Ovary (tissue), 9 donors: Measurements from ENCODE around the gene KIAA1328. TPM values are rescaled to one million over a fixed set of nuclear protein-coding genes. Genes with fewer than 3 reads are reported as not detected.
"Not testable (repeated sequence)": the region's sequence is repeated elsewhere in the genome, so short reads cannot be mapped to it uniquely, and the experiment has no call there.

ENCODE experiments used
- DNase-seq, 5 donors: peaks; one replicate each; pipeline ENCODE4 v3.0.0-alpha.2; 2019 to 2020
- H3K27ac ChIP-seq, 2 donors: fragments of 200-600 bp; one replicate each; pipeline versions ENCODE4 v1.5.1 to v1.8.0; 2019 to 2022
- H3K27me3 ChIP-seq: fragments of 200-600 bp; one replicate; pipeline ENCODE4 v1.8.0; 2022
- H3K36me3 ChIP-seq: fragments of 200-600 bp; sonication (generic); one replicate; pipeline ENCODE4 v1.5.1; 2019
- H3K4me1 ChIP-seq: one replicate; pipeline ENCODE4 v1.8.1; 2013; ENCODE audit warnings: mild to moderate bottlenecking, moderate library complexity; ENCODE audit not compliant: insufficient read depth
- H3K4me3 ChIP-seq: fragments of 200-600 bp; sonication (generic); one replicate; pipeline ENCODE4 v1.5.1; 2017
- H3K9me3 ChIP-seq, 2 donors: fragments of 200-600 bp in 1 of 2; sonication (generic) in 1 of 2; one replicate each; pipeline versions ENCODE4 v1.5.1 to v1.8.1; 2013 to 2019; ENCODE audit warnings: mild to moderate bottlenecking in 1 of 2, moderate library complexity in 1 of 2
- EP300 ChIP-seq: sonication (generic); formaldehyde crosslinking; IDR thresholded peaks from one replicate; pipeline ENCODE4 v1.6.1; 2017; ENCODE audit warnings: antibody characterized with exemption
- POLR2A ChIP-seq: fragments of 450-650 bp; IDR thresholded peaks from one replicate; pipeline ENCODE4 v1.6.1; 2017; ENCODE audit warnings: antibody characterized with exemption, mild to moderate bottlenecking, moderate library complexity
- WGBS, 3 donors: extraction: QIAGEN DNeasy Blood & Tissue Kit in 1 of 3; methylation state at CpG; one replicate each; pipeline versions ENCODE4 v1.1.5 to v1.1.7; 2013 to 2017; 5-methylcytosine and 5-hydroxymethylcytosine counted together
- intact Hi-C, 4 donors: fragments of 100-400 bp; cut with DNase I; formaldehyde crosslinking; loops; one replicate each; pipeline versions ENCODE4 v1.11.0 to v1.15.1; 2022 to 2023
- polyA plus RNA-seq, 2 donors: library from polyadenylated mRNA; stranded (reverse); fragments of 200-250 nt in 1 of 2; fragments of 350-450 nt in 1 of 2; fragmentation: Illumina TruSeq in 1 of 2; extraction: RNeasy Lipid Tissue Mini Kit (QIAGEN cat#74804) in 1 of 2; gene quantifications; one replicate each; pipeline ENCODE4 v1.2.3, GENCODE V29; 2013 to 2014
- total RNA-seq, 7 donors: library from RNA; depleted of rRNA in 2 of 7; stranded (reverse); fragments of >200 nt in 2 of 7; fragmentation: NEBNext Ultra II Directional in 3 of 7; extraction: Animal tissue kit (Norgen Biotek cat#: 25700) in 3 of 7; gene quantifications; one replicate each; pipeline versions ENCODE4 v1.1.0 to v1.2.4, GENCODE V29; 2016 to 2023
- TF ChIP-seq, protein P1 (sequence below), 3 donors: fragments of 450-650 bp in 2 of 3; fragments of 200-600 bp in 1 of 3; IDR thresholded peaks; one replicate each; pipeline versions ENCODE4 v1.5.1 to v1.8.0; 2016 to 2022; ENCODE audit warnings: antibody characterized with exemption in 3 of 3, mild to moderate bottlenecking in 1 of 3
- donor health status: DM: no; HTN: no; CAD: no; lungs with moderate emphysema.
- donor health status: DM: no; HTN: no; CAD: no.
- donor health status: Bipolar disorder and iron deficiency.
- donor health status: DM: yes; HTN: yes; CAD: no.
- donor health status: DM: no; HTN: no; CAD: no.
- donor health status: DM: yes; HTN: yes; CAD: no.

Gene KIAA1328
- total and polyA plus RNA-seq, 9 donors = 6.7 to 38.3 (median 18.7) TPM

DNA sequence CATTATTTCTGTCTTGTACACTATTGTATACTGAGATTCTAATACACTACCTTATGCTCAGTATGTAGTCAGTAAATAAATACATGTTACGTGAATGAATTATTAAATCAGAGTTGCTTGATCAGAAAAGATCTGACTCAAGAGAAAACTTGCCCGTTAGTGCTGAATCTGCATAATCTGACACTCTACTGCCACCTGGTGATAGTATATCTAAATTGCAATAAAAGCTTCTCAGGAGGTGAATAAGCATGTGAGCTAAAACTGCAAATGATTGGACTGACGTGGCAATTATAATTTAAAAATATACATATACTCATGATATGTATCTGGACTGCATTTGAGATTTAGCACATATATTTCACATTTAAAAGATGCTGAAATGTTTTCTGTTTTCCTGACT lies 70.4 kb downstream of the KIAA1328 start:
- intact Hi-C loops = no loop called here
- TF ChIP-seq, protein P1, sequence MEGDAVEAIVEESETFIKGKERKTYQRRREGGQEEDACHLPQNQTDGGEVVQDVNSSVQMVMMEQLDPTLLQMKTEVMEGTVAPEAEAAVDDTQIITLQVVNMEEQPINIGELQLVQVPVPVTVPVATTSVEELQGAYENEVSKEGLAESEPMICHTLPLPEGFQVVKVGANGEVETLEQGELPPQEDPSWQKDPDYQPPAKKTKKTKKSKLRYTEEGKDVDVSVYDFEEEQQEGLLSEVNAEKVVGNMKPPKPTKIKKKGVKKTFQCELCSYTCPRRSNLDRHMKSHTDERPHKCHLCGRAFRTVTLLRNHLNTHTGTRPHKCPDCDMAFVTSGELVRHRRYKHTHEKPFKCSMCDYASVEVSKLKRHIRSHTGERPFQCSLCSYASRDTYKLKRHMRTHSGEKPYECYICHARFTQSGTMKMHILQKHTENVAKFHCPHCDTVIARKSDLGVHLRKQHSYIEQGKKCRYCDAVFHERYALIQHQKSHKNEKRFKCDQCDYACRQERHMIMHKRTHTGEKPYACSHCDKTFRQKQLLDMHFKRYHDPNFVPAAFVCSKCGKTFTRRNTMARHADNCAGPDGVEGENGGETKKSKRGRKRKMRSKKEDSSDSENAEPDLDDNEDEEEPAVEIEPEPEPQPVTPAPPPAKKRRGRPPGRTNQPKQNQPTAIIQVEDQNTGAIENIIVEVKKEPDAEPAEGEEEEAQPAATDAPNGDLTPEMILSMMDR (IDR thresholded peaks at IDR 0.05) = no peak
- TF ChIP-seq EP300 (no peak), POLR2A (no peak)

DNA sequence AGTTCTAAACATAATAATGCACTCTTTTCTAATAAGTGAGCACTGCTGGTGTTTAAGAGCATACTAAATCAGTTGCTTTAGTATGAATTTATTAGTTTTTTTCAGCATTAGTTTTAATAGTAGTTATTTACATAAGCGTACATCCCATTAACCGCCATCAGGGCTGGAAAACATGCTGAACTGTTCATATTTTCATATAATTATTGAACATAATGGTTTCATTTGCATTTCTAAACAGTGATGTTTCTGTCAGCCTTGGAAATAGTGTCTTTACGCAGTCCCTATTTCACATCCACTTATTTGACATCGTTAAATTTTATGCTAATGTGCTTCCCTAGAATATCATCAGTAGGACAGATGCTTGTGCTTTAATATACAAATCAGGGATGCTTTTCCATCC lies 71.5 kb downstream of the KIAA1328 start:
- peaks cover 4% of the 10 kb centered on the region for H3K4me1 ChIP-seq
- no peak overlapping the region for H3K27ac ChIP-seq
- no peaks in the 10 kb centered on the region for H3K36me3 ChIP-seq
- TF ChIP-seq, protein P1 (IDR thresholded peaks at IDR 0.05) = no peak
- TF ChIP-seq POLR2A (no peak), EP300 (no peak)
- H3K9me3 ChIP-seq = no peaks in the 10 kb centered on the region
- intact Hi-C loops = no loop called here
- H3K4me3 ChIP-seq = no peak overlapping the region
- 97 to 99% (median 99%) methylated on average over 4 of the region's 4 CpGs for WGBS, 3 donors
- no peaks in the 10 kb centered on the region for H3K27me3 ChIP-seq
- no peak for DNase-seq

More for the DNA sequence above, 70.4 kb downstream of the KIAA1328 start:
- Histone ChIP-seq H3K36me3 (no peaks in the 10 kb centered on the region), H3K4me1 (peaks cover 4% of the 10 kb centered on the region), H3K27ac (no peak overlapping the region), H3K9me3 (no peaks in the 10 kb centered on the region), H3K4me3 (no peak overlapping the region), H3K27me3 (no peaks in the 10 kb centered on the region)
- WGBS, 3 donors = 96 to 97% (median 96%) methylated on average over 3 of the region's 3 CpGs
- DNase-seq = no peak

DNA sequence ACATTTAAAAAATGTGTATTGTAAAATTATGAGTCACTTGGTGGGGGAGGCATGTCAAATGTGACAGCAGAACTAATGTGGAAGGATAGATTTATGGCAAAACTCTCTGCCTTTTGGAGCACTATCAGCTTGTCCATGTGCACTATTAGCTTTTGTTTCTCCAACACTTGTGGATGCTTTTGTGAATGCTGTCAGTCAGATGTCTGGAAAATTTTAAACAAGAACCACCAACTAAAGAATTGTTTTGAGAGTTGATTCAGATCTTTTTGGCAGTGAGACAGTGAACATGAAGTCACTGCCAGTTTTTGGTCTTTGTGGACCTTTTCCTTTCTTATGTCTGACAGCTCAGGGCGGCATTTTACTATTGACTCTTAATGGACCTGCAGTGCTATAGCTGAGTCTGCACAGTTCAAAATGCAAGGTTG lies 72.4 kb downstream of the KIAA1328 start:
- intact Hi-C loops = no loop called here
- TF ChIP-seq POLR2A = no peak
- no peak for DNase-seq

GRCh38 chr18:36903215-36903928 lies 74.4 kb downstream of the KIAA1328 start:
- 90 to 93% (median 92%) methylated on average over 3 of the region's 3 CpGs for WGBS, 3 donors
- peaks cover 4% of the 10 kb centered on the region for H3K4me1 ChIP-seq
- no peak overlapping the region for H3K4me3 ChIP-seq
- H3K27ac ChIP-seq = no peak overlapping the region
- H3K36me3 ChIP-seq = no peaks in the 10 kb centered on the region
- intact Hi-C loops = no loop called here
- H3K27me3 ChIP-seq = no peaks in the 10 kb centered on the region
- TF ChIP-seq, protein P1 (IDR thresholded peaks at IDR 0.05) = no peak
- no peak for TF ChIP-seq EP300
- TF ChIP-seq POLR2A = no peak
- no peaks in the 10 kb centered on the region for H3K9me3 ChIP-seq
- no peak for DNase-seq

More for the DNA sequence above, 72.4 kb downstream of the KIAA1328 start:
- 49 to 74% (median 68%) methylated on average over 1 of the region's 1 CpG for WGBS, 3 donors
- Histone ChIP-seq H3K27ac (no peak overlapping the region), H3K9me3 (no peaks in the 10 kb centered on the region), H3K36me3 (no peaks in the 10 kb centered on the region), H3K4me3 (no peak overlapping the region), H3K4me1 (peaks cover 4% of the 10 kb centered on the region), H3K27me3 (no peaks in the 10 kb centered on the region)

DNA sequence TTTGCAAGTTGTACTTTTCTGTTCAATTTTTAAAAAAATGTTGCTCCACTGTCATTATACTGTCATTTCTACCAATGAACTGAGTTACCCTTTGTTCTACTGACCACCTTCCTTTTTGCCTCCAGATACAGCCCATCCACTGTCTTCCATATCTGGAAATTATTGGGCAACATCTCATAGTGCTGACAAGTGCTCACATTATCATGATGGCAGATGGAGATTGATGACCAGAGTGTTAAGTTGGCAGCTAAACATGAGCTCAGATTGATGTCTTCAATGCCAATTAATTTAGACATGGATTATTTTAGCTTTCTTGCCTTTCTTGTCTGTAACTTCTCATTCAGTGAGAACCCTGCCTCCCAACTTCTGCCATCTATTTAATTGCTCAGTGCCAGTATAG lies 76.6 kb downstream of the KIAA1328 start:
- TF ChIP-seq EP300 (no peak), POLR2A (no peak)
- TF ChIP-seq, protein P1 (IDR thresholded peaks at IDR 0.05) = no peak
- intact Hi-C loops = no loop called here
- DNase-seq = no peak
- Histone ChIP-seq H3K27ac (no peak overlapping the region), H3K27me3 (no peaks in the 10 kb centered on the region), H3K4me3 (no peak overlapping the region), H3K36me3 (no peaks in the 10 kb centered on the region), H3K9me3 (no peaks in the 10 kb centered on the region), H3K4me1 (peaks cover 4% of the 10 kb centered on the region)

GRCh38 chr18:36909282-36909681 lies 80.4 kb downstream of the KIAA1328 start:
- H3K27me3 ChIP-seq, H3K9me3 ChIP-seq, H3K36me3 ChIP-seq, H3K27ac ChIP-seq, H3K4me3 ChIP-seq, DNase-seq, intact Hi-C loops, H3K4me1 ChIP-seq: not testable (repeated sequence)
- 93 to 98% (median 97%) methylated on average over 4 of the region's 4 CpGs for WGBS, 3 donors
